ENCODE data around the gene SCYL1. TPM values are rescaled to one million over a fixed set of nuclear protein-coding genes. Genes with fewer than 3 reads are reported as not detected.
"Not testable (repeated sequence)": the region's sequence is repeated elsewhere in the genome, so short reads cannot be mapped to it uniquely, and the experiment has no call there.

Gene SCYL1
- polyA plus RNA-seq, 2 donors, result 41.8 to 52.4 TPM

DNA sequence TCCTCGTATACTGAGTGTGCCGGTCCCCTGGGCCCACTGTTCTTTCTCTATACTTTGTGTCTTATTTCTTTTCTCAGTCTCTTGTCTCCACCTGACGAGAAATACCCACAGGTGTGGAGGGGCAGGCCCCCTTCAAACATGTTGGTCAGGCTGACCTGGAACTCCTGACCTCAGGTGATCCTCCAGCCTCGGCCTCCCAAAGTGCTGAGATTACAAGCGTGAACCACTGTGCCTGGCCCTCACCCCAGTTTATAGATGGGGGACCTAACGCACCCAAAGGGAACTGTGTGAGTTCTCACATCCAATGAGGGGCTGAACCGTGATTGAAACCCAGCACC lies 1.3 kb upstream of the SCYL1 start:
- peak overlapping the region in 1 of 2 donors; percentile 37 for H3K27ac ChIP-seq (ENCODE audit: low read depth in 2 of 2, low read length in 1 of 2)
- not testable (repeated sequence) for H3K4me3 ChIP-seq (ENCODE audit: low read depth in 1 of 2, low read length in 2 of 2)
- 87 to 94% methylated on average over 7 of the region's 7 CpGs for WGBS, 2 donors

GRCh38 chr11:65524014-65524740 lies 706 bp upstream of the SCYL1 start:
- peaks cover 4 to 13% of the 10 kb centered on the region in 2 donors for H3K4me1 ChIP-seq (ENCODE audit: control insufficient read depth in 2 of 2, insufficient read depth in 2 of 2, low read length in 1 of 2)
- H3K27me3 ChIP-seq (ENCODE audit: control insufficient read depth in 1 of 2, insufficient read depth in 2 of 2, low read length in 2 of 2), result no peaks in the 10 kb centered on the region
- H3K9me3 ChIP-seq (ENCODE audit: control insufficient read depth in 2 of 2, insufficient read depth in 1 of 2, low read depth in 1 of 2, low read length in 1 of 2), result no peaks in the 10 kb centered on the region
- no peak overlapping the region for H3K4me3 ChIP-seq (ENCODE audit: low read depth in 1 of 2, low read length in 2 of 2)
- peaks cover 0 to 14% of the 10 kb centered on the region in 2 donors for H3K36me3 ChIP-seq (ENCODE audit: control insufficient read depth in 2 of 2, insufficient read depth in 2 of 2, low read length in 1 of 2)
- WGBS, 2 donors, result 28% methylated on average over 12 of the region's 12 CpGs
- peak overlapping the region; percentile 63 to 77 for H3K27ac ChIP-seq (ENCODE audit: low read depth in 2 of 2, low read length in 1 of 2)

More for the DNA sequence above, 1.3 kb upstream of the SCYL1 start:
- Histone ChIP-seq H3K36me3 (ENCODE audit: control insufficient read depth in 2 of 2, insufficient read depth in 2 of 2, low read length in 1 of 2) (peaks cover 0 to 11% of the 10 kb centered on the region in 2 donors), H3K4me1 (ENCODE audit: control insufficient read depth in 2 of 2, insufficient read depth in 2 of 2, low read length in 1 of 2) (peaks cover 4 to 13% of the 10 kb centered on the region in 2 donors)
- H3K9me3 ChIP-seq (ENCODE audit: control insufficient read depth in 2 of 2, insufficient read depth in 1 of 2, low read depth in 1 of 2, low read length in 1 of 2); H3K27me3 ChIP-seq (ENCODE audit: control insufficient read depth in 1 of 2, insufficient read depth in 2 of 2, low read length in 2 of 2): not testable (repeated sequence)

GRCh38 chr11:65525546-65526480 lies 930 bp downstream of the SCYL1 start:
- Histone ChIP-seq H3K36me3 (ENCODE audit: control insufficient read depth in 2 of 2, insufficient read depth in 2 of 2, low read length in 1 of 2) (peaks cover 0 to 27% of the 10 kb centered on the region in 2 donors), H3K4me3 (ENCODE audit: low read depth in 1 of 2, low read length in 2 of 2) (peak overlapping the region; percentile 84 to 88), H3K27ac (ENCODE audit: low read depth in 2 of 2, low read length in 1 of 2) (peak overlapping the region; percentile 81 to 85), H3K9me3 (ENCODE audit: control insufficient read depth in 2 of 2, insufficient read depth in 1 of 2, low read depth in 1 of 2, low read length in 1 of 2) (no peaks in the 10 kb centered on the region), H3K27me3 (ENCODE audit: control insufficient read depth in 1 of 2, insufficient read depth in 2 of 2, low read length in 2 of 2) (no peaks in the 10 kb centered on the region), H3K4me1 (ENCODE audit: control insufficient read depth in 2 of 2, insufficient read depth in 2 of 2, low read length in 1 of 2) (peaks cover 4 to 13% of the 10 kb centered on the region in 2 donors)
- WGBS, 2 donors, result 44% methylated on average over 31 of the region's 31 CpGs

GRCh38 chr11:65526744-65527143 lies 1.9 kb downstream of the SCYL1 start:
- Histone ChIP-seq H3K27ac (ENCODE audit: low read depth in 2 of 2, low read length in 1 of 2) (no peak overlapping the region), H3K36me3 (ENCODE audit: control insufficient read depth in 2 of 2, insufficient read depth in 2 of 2, low read length in 1 of 2) (peaks cover 6 to 36% of the 10 kb centered on the region in 2 donors), H3K4me1 (ENCODE audit: control insufficient read depth in 2 of 2, insufficient read depth in 2 of 2, low read length in 1 of 2) (peaks cover 4 to 13% of the 10 kb centered on the region in 2 donors), H3K9me3 (ENCODE audit: control insufficient read depth in 2 of 2, insufficient read depth in 1 of 2, low read depth in 1 of 2, low read length in 1 of 2) (no peaks in the 10 kb centered on the region), H3K27me3 (ENCODE audit: control insufficient read depth in 1 of 2, insufficient read depth in 2 of 2, low read length in 2 of 2) (no peaks in the 10 kb centered on the region), H3K4me3 (ENCODE audit: low read depth in 1 of 2, low read length in 2 of 2) (no peak overlapping the region)
- 90 to 92% methylated on average over 8 of the region's 8 CpGs for WGBS, 2 donors

DNA sequence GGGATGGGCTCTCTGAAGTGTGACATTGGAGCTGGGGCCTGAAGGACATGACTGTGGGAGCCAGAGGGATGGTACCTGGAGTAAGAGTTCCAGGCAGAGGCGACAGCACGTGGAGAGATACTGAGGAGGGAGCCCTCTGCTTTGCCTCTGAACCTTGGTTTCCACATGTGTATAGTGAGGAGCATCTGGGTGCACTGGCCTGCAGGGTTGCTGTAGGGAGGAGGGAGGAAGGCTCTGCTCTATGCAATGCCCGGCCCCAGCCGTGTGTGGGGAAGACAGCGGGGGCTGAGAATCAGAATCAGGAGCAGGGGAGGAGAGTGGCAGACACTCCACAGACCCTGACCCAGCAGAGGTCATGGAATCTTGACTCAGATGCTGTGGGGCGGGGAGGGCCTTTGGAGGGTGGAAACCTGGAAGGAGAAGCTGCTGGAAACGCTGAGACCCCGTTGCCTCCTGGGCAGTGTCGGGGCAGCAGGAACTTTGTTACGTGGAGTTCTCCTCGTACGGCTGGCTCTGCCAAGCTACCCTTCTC lies 4.0 kb downstream of the SCYL1 start:
- 85 to 92% methylated on average over 12 of the region's 12 CpGs for WGBS, 2 donors
- no peaks in the 10 kb centered on the region for H3K27me3 ChIP-seq (ENCODE audit: control insufficient read depth in 1 of 2, insufficient read depth in 2 of 2, low read length in 2 of 2)
- H3K4me1 ChIP-seq (ENCODE audit: control insufficient read depth in 2 of 2, insufficient read depth in 2 of 2, low read length in 1 of 2), result peaks cover 4 to 13% of the 10 kb centered on the region in 2 donors
- H3K9me3 ChIP-seq (ENCODE audit: control insufficient read depth in 2 of 2, insufficient read depth in 1 of 2, low read depth in 1 of 2, low read length in 1 of 2), result no peaks in the 10 kb centered on the region
- no peak overlapping the region for H3K4me3 ChIP-seq (ENCODE audit: low read depth in 1 of 2, low read length in 2 of 2)
- H3K27ac ChIP-seq (ENCODE audit: low read depth in 2 of 2, low read length in 1 of 2), result no peak overlapping the region
- H3K36me3 ChIP-seq (ENCODE audit: control insufficient read depth in 2 of 2, insufficient read depth in 2 of 2, low read length in 1 of 2), result peaks cover 10 to 51% of the 10 kb centered on the region in 2 donors

DNA sequence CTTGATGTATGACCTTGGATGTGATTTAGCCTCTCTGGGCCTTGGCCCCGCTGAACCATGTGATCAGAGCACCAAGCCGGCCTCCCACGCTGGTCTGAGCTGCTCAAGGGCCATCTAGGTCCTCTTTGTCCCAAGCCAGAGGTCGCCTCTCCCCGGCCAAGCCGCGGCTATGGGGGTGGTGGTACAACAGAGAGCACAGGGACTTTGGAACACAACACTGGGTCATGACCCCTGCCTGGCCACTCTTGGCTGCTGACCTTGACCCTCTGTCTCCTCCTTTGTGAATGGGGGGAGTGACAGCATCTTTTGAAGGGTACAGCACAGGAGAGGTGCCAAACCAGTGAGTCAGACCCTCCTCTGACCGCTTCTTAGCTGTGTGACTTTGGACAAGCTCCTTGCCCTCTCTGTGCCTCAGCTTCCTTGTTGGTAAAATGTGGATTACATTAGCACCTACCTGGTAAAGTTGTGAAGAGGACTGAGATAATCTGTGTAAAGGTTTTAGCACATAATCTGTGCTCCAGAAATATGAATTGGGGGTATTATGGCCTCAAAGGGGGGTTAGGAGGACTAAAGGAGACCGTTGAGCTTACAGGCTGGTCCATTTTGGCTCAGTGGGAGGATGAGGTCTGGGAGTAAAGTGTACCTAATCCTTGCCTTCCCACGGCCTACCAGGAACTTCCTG lies 4.7 kb downstream of the SCYL1 start:
- Histone ChIP-seq H3K4me3 (ENCODE audit: low read depth in 1 of 2, low read length in 2 of 2) (no peak overlapping the region), H3K27me3 (ENCODE audit: control insufficient read depth in 1 of 2, insufficient read depth in 2 of 2, low read length in 2 of 2) (no peaks in the 10 kb centered on the region), H3K36me3 (ENCODE audit: control insufficient read depth in 2 of 2, insufficient read depth in 2 of 2, low read length in 1 of 2) (peaks cover 10 to 51% of the 10 kb centered on the region in 2 donors), H3K4me1 (ENCODE audit: control insufficient read depth in 2 of 2, insufficient read depth in 2 of 2, low read length in 1 of 2) (peaks cover 4 to 10% of the 10 kb centered on the region in 2 donors), H3K27ac (ENCODE audit: low read depth in 2 of 2, low read length in 1 of 2) (no peak overlapping the region), H3K9me3 (ENCODE audit: control insufficient read depth in 2 of 2, insufficient read depth in 1 of 2, low read depth in 1 of 2, low read length in 1 of 2) (no peaks in the 10 kb centered on the region)
- 77 to 81% methylated on average over 10 of the region's 10 CpGs for WGBS, 2 donors

DNA sequence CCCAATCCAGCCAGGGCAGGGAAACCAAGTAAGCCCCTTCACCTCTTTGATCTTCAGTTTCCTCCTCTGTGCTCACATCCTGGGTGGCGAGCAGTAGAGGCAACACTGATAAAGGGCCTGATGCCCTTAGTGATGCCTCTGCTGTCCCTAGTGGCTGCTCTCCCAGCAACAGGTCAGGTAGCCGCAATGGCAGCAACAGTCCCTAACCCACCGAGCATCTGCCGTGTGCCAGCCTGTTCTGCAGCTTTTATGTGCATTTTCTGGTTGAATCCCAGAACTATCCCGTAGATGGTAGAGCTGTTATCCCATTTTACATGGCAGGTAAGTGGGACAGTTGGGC lies 5.2 kb downstream of the SCYL1 start:
- WGBS, 2 donors, result 85 to 87% methylated on average over 5 of the region's 5 CpGs
- H3K36me3 ChIP-seq (ENCODE audit: control insufficient read depth in 2 of 2, insufficient read depth in 2 of 2, low read length in 1 of 2), result peaks cover 10 to 53% of the 10 kb centered on the region in 2 donors

GRCh38 chr11:65532388-65533064 lies 7.6 kb downstream of the SCYL1 start:
- no peaks in the 10 kb centered on the region for H3K9me3 ChIP-seq (ENCODE audit: control insufficient read depth in 2 of 2, insufficient read depth in 1 of 2, low read depth in 1 of 2, low read length in 1 of 2)
- WGBS, 2 donors, result 83% methylated on average over 15 of the region's 15 CpGs
- H3K27ac ChIP-seq (ENCODE audit: low read depth in 2 of 2, low read length in 1 of 2), result no peak overlapping the region
- H3K4me3 ChIP-seq (ENCODE audit: low read depth in 1 of 2, low read length in 2 of 2), result no peak overlapping the region
- peaks cover 13 to 63% of the 10 kb centered on the region in 2 donors for H3K36me3 ChIP-seq (ENCODE audit: control insufficient read depth in 2 of 2, insufficient read depth in 2 of 2, low read length in 1 of 2)
- H3K4me1 ChIP-seq (ENCODE audit: control insufficient read depth in 2 of 2, insufficient read depth in 2 of 2, low read length in 1 of 2), result no peaks in the 10 kb centered on the region
- H3K27me3 ChIP-seq (ENCODE audit: control insufficient read depth in 1 of 2, insufficient read depth in 2 of 2, low read length in 2 of 2), result no peaks in the 10 kb centered on the region

More for the DNA sequence above, 5.2 kb downstream of the SCYL1 start:
- H3K27ac ChIP-seq (ENCODE audit: low read depth in 2 of 2, low read length in 1 of 2), result no peak overlapping the region
- no peaks in the 10 kb centered on the region for H3K27me3 ChIP-seq (ENCODE audit: control insufficient read depth in 1 of 2, insufficient read depth in 2 of 2, low read length in 2 of 2)
- no peak overlapping the region for H3K4me3 ChIP-seq (ENCODE audit: low read depth in 1 of 2, low read length in 2 of 2)
- no peaks in the 10 kb centered on the region for H3K9me3 ChIP-seq (ENCODE audit: control insufficient read depth in 2 of 2, insufficient read depth in 1 of 2, low read depth in 1 of 2, low read length in 1 of 2)
- peaks cover 4 to 10% of the 10 kb centered on the region in 2 donors for H3K4me1 ChIP-seq (ENCODE audit: control insufficient read depth in 2 of 2, insufficient read depth in 2 of 2, low read length in 1 of 2)

DNA sequence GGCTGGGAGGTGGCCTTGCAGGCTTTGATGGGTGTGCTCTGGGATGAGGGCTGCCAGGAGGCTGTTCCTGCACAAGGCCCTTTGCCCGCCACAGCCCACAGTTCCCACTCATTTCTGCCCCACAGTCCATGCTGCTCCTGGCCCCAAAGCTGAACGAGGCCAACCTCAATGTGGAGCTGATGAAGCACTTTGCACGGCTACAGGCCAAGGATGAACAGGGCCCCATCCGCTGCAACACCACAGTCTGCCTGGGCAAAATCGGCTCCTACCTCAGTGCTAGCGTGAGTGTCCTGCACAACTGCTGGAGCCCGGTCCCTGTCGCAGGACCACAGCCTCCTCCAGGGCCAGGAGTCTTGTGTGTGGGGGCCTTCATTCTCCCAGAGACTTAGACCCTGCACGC lies 10.2 kb downstream of the SCYL1 start:
- Histone ChIP-seq H3K27ac (ENCODE audit: low read depth in 2 of 2, low read length in 1 of 2) (no peak overlapping the region), H3K4me1 (ENCODE audit: control insufficient read depth in 2 of 2, insufficient read depth in 2 of 2, low read length in 1 of 2) (peaks cover 0 to 7% of the 10 kb centered on the region in 2 donors), H3K36me3 (ENCODE audit: control insufficient read depth in 2 of 2, insufficient read depth in 2 of 2, low read length in 1 of 2) (peaks cover 15 to 62% of the 10 kb centered on the region in 2 donors), H3K27me3 (ENCODE audit: control insufficient read depth in 1 of 2, insufficient read depth in 2 of 2, low read length in 2 of 2) (no peaks in the 10 kb centered on the region), H3K4me3 (ENCODE audit: low read depth in 1 of 2, low read length in 2 of 2) (no peak overlapping the region), H3K9me3 (ENCODE audit: control insufficient read depth in 2 of 2, insufficient read depth in 1 of 2, low read depth in 1 of 2, low read length in 1 of 2) (no peaks in the 10 kb centered on the region)
- WGBS, 2 donors, result 81 to 90% methylated on average over 9 of the region's 9 CpGs

All from esophagus (tissue), 2 donors.